Prostate gland (tissue), 2 donors: ENCODE data around the gene ALKBH5. TPM values are rescaled to one million over a fixed set of nuclear protein-coding genes. Genes with fewer than 3 reads are reported as not detected.

Source experiments
- DNase-seq: peaks from one replicate; pipeline ENCODE4 v3.0.0-alpha.2; 2019; ENCODE audit warnings: low spot score
- H3K27ac ChIP-seq, 2 donors: fragments of 200-600 bp; sonication (generic); 2 replicates each; pipeline ENCODE4 v1.5.1; 2017 to 2019
- H3K27me3 ChIP-seq: fragments of 200-600 bp; sonication (generic); replicated peaks from 2 replicates; pipeline ENCODE4 v1.5.1; 2019; ENCODE audit not compliant: insufficient read depth
- H3K36me3 ChIP-seq, 2 donors: fragments of 200-600 bp; sonication (generic); 1 replicate in 1 of 2; 2 replicates in 1 of 2; pipeline versions ENCODE4 v1.5.1 to v1.8.1; 2017 to 2019
- H3K4me1 ChIP-seq: fragments of 200-600 bp; sonication (generic); replicated peaks from 2 replicates; pipeline ENCODE4 v1.5.1; 2019
- H3K4me3 ChIP-seq, 2 donors: fragments of 200-600 bp; sonication (generic); 2 replicates each; pipeline ENCODE4 v1.5.1; 2017 to 2019
- H3K9me3 ChIP-seq: fragments of 200-600 bp; sonication (generic); 2 replicates; pipeline ENCODE4 v1.5.1; 2017
- CTCF ChIP-seq, 4 experiments: fragments of 200-600 bp in 2 of 4; fragments of 450-650 bp in 2 of 4; sonication (generic) in 2 of 4; IDR thresholded peaks; 1 replicate in 3 of 4; 2 replicates in 1 of 4; pipeline ENCODE4 v1.5.1; 2016 to 2019; ENCODE audit warnings: antibody characterized with exemption in 4 of 4, mild to moderate bottlenecking in 2 of 4, moderate library complexity in 2 of 4
- POLR2A ChIP-seq: fragments of 450-650 bp; IDR thresholded peaks from one replicate; pipeline ENCODE4 v1.6.1; 2016; ENCODE audit warnings: antibody characterized with exemption, mild to moderate bottlenecking
- POLR2AphosphoS5 ChIP-seq: sonication (generic); formaldehyde crosslinking; IDR thresholded peaks from one replicate; pipeline ENCODE4 v1.6.1; 2017; ENCODE audit warnings: antibody characterized with exemption
- WGBS: methylation state at CpG from one replicate; pipeline ENCODE4 v1.1.5; 2018; 5-methylcytosine and 5-hydroxymethylcytosine counted together
- intact Hi-C: fragments of 100-400 bp; cut with DNase I; formaldehyde crosslinking; loops from one replicate; pipeline ENCODE4 v1.14.2; 2022
- total RNA-seq, 2 donors: library from RNA; depleted of rRNA; stranded (reverse); fragments of >200 nt; gene quantifications; one replicate each; pipeline ENCODE4 v1.1.0, GENCODE V29; 2016

The ALKBH5 gene
- total RNA-seq, 2 donors from 2014 or later, result 132 to 230 TPM

GRCh38 chr17:18248300-18248731 lies 64.7 kb downstream of the ALKBH5 start:
- no peaks in the 10 kb centered on the region for H3K4me1 ChIP-seq
- H3K4me3 ChIP-seq, result no peak overlapping the region
- H3K27me3 ChIP-seq, result no peaks in the 10 kb centered on the region
- TF ChIP-seq POLR2AphosphoS5 (peak; percentile 40), CTCF (IDR thresholded peaks at IDR 0.05) (peak in 3 of 4 experiments; percentile 41 to 71 (median 70)), POLR2A (no peak)
- no peak overlapping the region for H3K27ac ChIP-seq
- DNase-seq, result peak; percentile 65
- H3K36me3 ChIP-seq, result peaks cover 8 to 10% of the 10 kb centered on the region in 2 donors
- H3K9me3 ChIP-seq, result no peaks in the 10 kb centered on the region
- WGBS, result 17% methylated on average over 9 of the region's 9 CpGs
- intact Hi-C loops, result no loop called here

GRCh38 chr17:18248811-18249210 lies 65.2 kb downstream of the ALKBH5 start:
- H3K4me1 ChIP-seq, result no peaks in the 10 kb centered on the region
- TF ChIP-seq CTCF (IDR thresholded peaks at IDR 0.05) (no peak), POLR2AphosphoS5 (no peak), POLR2A (no peak)
- intact Hi-C loops, result no loop called here
- H3K27me3 ChIP-seq, result no peaks in the 10 kb centered on the region
- no peak for DNase-seq
- peaks cover 12 to 13% of the 10 kb centered on the region in 2 donors for H3K36me3 ChIP-seq
- H3K4me3 ChIP-seq, result no peak overlapping the region
- no peaks in the 10 kb centered on the region for H3K9me3 ChIP-seq
- H3K27ac ChIP-seq, result no peak overlapping the region
- 94% methylated on average over 7 of the region's 7 CpGs for WGBS

- WGBS, result 79% methylated on average over 9 of the region's 9 CpGs
- Histone ChIP-seq H3K9me3 (no peaks in the 10 kb centered on the region), H3K27ac (no peak overlapping the region), H3K4me3 (no peak overlapping the region), H3K4me1 (no peaks in the 10 kb centered on the region), H3K36me3 (peaks cover 9 to 11% of the 10 kb centered on the region in 2 donors), H3K27me3 (no peaks in the 10 kb centered on the region)
- TF ChIP-seq POLR2AphosphoS5, result peak; percentile 26
- TF ChIP-seq CTCF (IDR thresholded peaks at IDR 0.05), result no peak
- no peak for TF ChIP-seq POLR2A
- DNase-seq, result peak; percentile 54
- intact Hi-C loops, result no loop called here
Measured at GRCh38 chr17:18250259-18250658, 66.6 kb downstream of the ALKBH5 start.

- H3K27me3 ChIP-seq, result no peaks in the 10 kb centered on the region
- 93% methylated on average over 14 of the region's 14 CpGs for WGBS
- no peak for DNase-seq
- H3K36me3 ChIP-seq, result peaks cover 6 to 7% of the 10 kb centered on the region in 2 donors
- no peak overlapping the region for H3K4me3 ChIP-seq
- intact Hi-C loops, result no loop called here
- TF ChIP-seq POLR2AphosphoS5, result no peak
- no peak for TF ChIP-seq CTCF (IDR thresholded peaks at IDR 0.05)
- TF ChIP-seq POLR2A, result no peak
- H3K9me3 ChIP-seq, result no peaks in the 10 kb centered on the region
- H3K27ac ChIP-seq, result no peak overlapping the region
- no peaks in the 10 kb centered on the region for H3K4me1 ChIP-seq
Measured at GRCh38 chr17:18250708-18251107, 67.1 kb downstream of the ALKBH5 start.

- H3K36me3 ChIP-seq, result peaks cover 5 to 7% of the 10 kb centered on the region in 2 donors
- H3K4me3 ChIP-seq, result no peak overlapping the region
- H3K9me3 ChIP-seq, result no peaks in the 10 kb centered on the region
- DNase-seq, result no peak
- 84% methylated on average over 15 of the region's 15 CpGs for WGBS
- no peaks in the 10 kb centered on the region for H3K27me3 ChIP-seq
- no peak for TF ChIP-seq POLR2A
- no peak for TF ChIP-seq CTCF (IDR thresholded peaks at IDR 0.05)
- no peak for TF ChIP-seq POLR2AphosphoS5
- no peaks in the 10 kb centered on the region for H3K4me1 ChIP-seq
- no peak overlapping the region for H3K27ac ChIP-seq
- intact Hi-C loops, result no loop called here
Measured at GRCh38 chr17:18251204-18251603, 67.6 kb downstream of the ALKBH5 start.
